ENCODE data around the gene IFITM10. TPM values are rescaled to one million over a fixed set of nuclear protein-coding genes. Genes with fewer than 3 reads are reported as not detected.

IFITM10 gene
- total and polyA plus RNA-seq, 9 of the 15 experiments (the other 6 are each of a cell fraction or from before 2014, with no cell fraction given) = 0.08 to 0.13 (median 0.09) TPM; not detected in 6

- DNase-seq (ENCODE audit: extremely low read depth in 1 of 4, low spot score in 3 of 4) (no peak), FAIRE-seq (no peak), ATAC-seq (no peak)
- H3K4me3 ChIP-seq = no peak overlapping the region
- intact Hi-C loops (cut with micrococcal nuclease) (no loop called here), in situ Hi-C loops (cut with MboI) (no loop called here)
- H3K9ac ChIP-seq (ENCODE audit: insufficient read depth in 1 of 2, low read depth in 2 of 2, low read length in 2 of 2) = no peak overlapping the region
- H3K9me1 ChIP-seq (ENCODE audit: control insufficient read depth, insufficient read depth, low read length) = no peaks in the 10 kb centered on the region
- CTCF ChIA-PET (ENCODE audit: low intra/inter-chr PET ratio) = interaction anchor here (0.6 kb wide), 1 partner anchor 135 kb away, joined by 4 read pairs; no protein-coding TSS in a partner anchor
- peaks cover 7 to 37% of the 10 kb centered on the region in 2 experiments; a peak in 4 of 5 replicates for H3K27me3 ChIP-seq (ENCODE audit: control insufficient read depth in 2 of 2, insufficient read depth in 2 of 2, low read length in 2 of 2)
- H3K36me3 ChIP-seq (ENCODE audit: control insufficient read depth, insufficient read depth, low read length) = no peaks in the 10 kb centered on the region
- no TSS peak for BruUV-seq (replicated peaks)
- POLR2A ChIA-PET = no interaction called here
- H3K4me2 ChIP-seq (ENCODE audit: insufficient read depth, low read length) = no peak overlapping the region
- H2AFZ ChIP-seq (ENCODE audit: low read depth, low read length) = no peak overlapping the region
- 0% methylated on average over 10 of the region's 10 CpGs for WGBS (ENCODE audit: insufficient coverage, low coverage, missing lambda C conversion rate)
- H3K4me1 ChIP-seq (replicated peaks in 1 of 2; ENCODE audit: control insufficient read depth in 2 of 2, insufficient read depth in 2 of 2, low read length in 2 of 2) = no peaks in the 10 kb centered on the region
- H3K9me3 ChIP-seq (replicated peaks; ENCODE audit: control insufficient read depth, insufficient read depth, low read depth, low read length) = no peaks in the 10 kb centered on the region
- no peaks in the 10 kb centered on the region for H3K79me2 ChIP-seq (ENCODE audit: control insufficient read depth, insufficient read depth, low read length)
- H4K20me1 ChIP-seq (replicated peaks; ENCODE audit: control insufficient read depth, insufficient read depth, low read length) = no peaks in the 10 kb centered on the region; the same call in 1 of the 2 replicates
- H3K27ac ChIP-seq (ENCODE audit: extremely low read depth, low read depth, low read length) = no peak overlapping the region
- TF ChIP-seq REST (IDR thresholded peaks at IDR 0.05; ENCODE audit: borderline replicate concordance) (no peak), REST (CRISPR knock-in tag; IDR thresholded peaks at IDR 0.05; ENCODE audit: low read depth) (no peak), BRF1 (IDR thresholded peaks at IDR 0.05; ENCODE audit: borderline replicate concordance, extremely low read depth, insufficient read length) (no peak), ZNF217 (CRISPR knock-in tag; IDR thresholded peaks at IDR 0.05) (no peak), BRD4 (IDR thresholded peaks at IDR 0.05) (no peak), HCFC1 (IDR thresholded peaks at IDR 0.05; ENCODE audit: low read depth, low read length) (no peak), ZNF184 (CRISPR knock-in tag; IDR thresholded peaks at IDR 0.05) (no peak), ARID1B (IDR thresholded peaks at IDR 0.05) (no peak), CBX1 (IDR thresholded peaks at IDR 0.05; ENCODE audit: low read depth) (no peak), ZNF583 (CRISPR knock-in tag; IDR thresholded peaks at IDR 0.05) (no peak), FOSL1 (tag; conservative IDR thresholded peaks at IDR 0.05) (no peak), KDM5B (IDR thresholded peaks at IDR 0.05; ENCODE audit: insufficient replicate concordance, low read depth, low read length) (no peak), RBFOX2 (IDR thresholded peaks at IDR 0.05; ENCODE audit: low read depth, low read length) (no peak), MAZ (CRISPR knock-in tag; conservative IDR thresholded peaks at IDR 0.05 in 1 of 2, IDR thresholded peaks at IDR 0.05 in 1 of 2) (no peak), CCNT2 (IDR thresholded peaks at IDR 0.05; ENCODE audit: borderline replicate concordance, extremely low read depth, insufficient read length, low read depth, low read length) (no peak), USF2 (CRISPR knock-in tag; IDR thresholded peaks at IDR 0.05) (no peak)
These were observed 47.9 kb downstream of the IFITM10 start for GRCh38 chr11:1702506-1702905.

All from K562 (cell line).